SIG-M5 treated with dmso at 0.1 percent for 504 hours (cell line): ENCODE measurements around the gene DENND6B.

Source experiments
- DNase-seq: peaks from one replicate; lab custom pipeline; 2025; ENCODE audit not compliant: unreplicated experiment; lab: John Stamatoyannopoulos, UW

The DENND6B gene

DNA sequence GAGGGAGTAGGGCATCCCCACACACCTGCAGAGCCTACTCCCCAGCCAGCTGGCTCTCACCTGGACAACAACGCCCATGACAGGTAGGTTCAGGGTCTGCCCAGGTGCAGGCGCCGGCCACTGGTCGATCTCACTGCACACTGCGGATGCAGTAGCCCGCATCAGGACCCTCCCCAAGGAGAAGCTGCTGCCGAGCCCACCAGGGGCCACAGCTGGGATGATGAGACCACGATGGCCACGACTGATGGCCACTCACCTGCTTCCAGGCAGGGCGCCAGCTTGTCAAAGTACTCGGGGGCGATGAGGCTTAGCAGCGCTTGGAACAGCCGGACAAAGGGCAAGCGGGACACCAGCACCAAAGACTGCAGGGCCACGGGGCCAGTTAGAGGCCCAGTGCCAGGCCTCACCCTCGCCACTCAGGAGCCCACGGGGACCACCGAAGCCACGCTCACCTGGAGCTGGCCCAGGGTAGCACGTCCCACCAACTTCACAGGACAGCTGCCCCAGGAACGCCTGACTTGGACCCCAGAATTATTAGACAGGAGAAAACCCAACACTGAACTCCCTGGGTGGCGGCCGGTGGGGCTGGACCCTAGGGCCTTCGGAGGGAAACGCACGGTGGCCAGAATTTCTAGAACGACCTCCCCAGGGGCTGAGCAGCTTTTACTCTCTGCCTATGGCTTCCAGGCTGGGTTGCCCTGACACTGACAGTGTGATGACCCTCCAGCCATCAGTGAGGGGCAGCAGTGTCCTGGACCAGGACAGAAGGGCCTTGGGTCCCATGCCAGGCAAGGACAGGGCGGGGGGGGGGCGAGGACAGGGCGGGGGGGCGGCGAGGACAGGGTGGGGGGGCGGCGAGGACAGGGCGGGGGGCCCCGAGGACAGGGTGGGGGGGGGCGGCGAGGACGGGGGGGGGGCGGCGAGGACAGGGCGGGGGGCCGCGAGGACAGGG is 10.4 kb downstream of the DENND6B start:
- no peak for DNase-seq

DNA sequence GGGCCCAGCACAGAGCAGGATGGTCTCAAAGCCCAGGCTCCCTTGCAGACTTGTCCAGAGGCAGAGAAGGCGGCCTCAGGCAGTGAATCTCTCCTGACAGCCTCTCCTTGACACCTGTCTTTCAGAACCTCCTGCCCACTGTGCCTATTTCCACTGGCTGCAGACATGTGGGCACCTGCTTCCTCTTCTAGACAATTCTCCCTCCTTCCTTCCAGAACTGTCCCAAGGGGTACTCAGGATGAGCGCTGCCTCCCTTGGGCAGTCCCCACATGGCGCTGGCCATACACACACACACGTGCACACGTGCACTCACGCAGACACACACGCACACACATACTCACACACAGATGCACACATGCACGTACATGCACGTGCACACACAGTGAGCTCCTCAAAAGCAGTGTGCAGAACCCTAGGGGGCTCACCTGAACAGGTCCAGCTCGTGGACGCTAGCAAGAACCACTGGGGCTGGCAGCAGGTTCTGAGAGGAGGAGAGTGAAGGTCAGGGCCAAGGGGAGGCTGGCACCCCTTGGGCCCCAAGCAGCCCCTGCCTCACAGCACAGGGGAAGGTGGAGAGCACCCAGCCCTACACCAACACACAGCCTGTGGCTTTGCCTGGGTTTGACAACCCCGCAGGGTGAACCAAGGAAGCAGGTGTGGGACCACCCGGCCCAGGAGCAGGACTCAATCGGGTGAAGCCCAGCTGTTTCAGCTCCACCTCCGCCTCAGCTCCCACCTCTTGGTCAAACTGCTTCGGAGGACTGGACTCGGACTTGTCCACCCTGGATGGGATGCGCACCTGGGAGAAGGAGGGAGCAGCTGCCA is 11.3 kb downstream of the DENND6B start:
- no peak for DNase-seq

DNA sequence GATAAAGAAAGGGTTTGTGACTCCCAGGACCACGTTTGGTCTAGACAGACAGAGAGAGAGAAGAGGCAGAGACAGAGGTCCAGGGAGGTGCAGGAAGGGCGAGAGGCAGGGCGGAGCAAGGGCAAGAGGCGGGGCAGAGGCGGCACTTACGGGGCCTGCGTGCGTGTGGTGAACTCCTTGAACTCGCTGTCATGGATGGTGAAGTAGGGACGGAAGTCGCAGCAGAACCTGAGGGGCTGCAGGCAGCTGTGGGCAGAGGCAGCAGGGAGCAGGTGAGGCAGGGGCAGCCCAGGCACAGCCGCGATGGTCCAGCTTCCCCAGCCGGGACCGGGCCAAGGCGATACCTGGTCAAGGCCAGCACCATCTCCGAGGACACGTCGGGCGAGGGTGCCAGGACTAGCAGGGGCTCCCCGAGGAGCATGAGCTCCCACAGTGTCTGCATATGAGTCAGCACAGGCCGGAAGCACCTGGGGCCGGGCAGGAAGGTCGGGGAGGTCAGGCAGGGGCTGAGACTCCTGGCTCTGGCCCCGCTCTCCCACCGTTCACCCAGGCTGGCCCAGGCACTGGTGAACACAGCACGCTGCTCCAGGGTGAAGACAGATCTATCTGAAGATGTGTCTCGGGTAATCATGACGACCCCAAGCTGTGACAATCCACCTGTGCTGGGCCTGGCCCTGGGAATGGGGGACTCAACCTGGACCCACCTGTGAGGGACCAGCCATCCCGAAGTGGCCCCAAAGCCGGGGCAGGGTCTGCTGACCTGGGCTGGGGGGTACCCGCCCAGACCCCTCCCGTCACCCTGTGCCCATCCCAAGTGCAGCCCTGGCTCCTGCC is 12.1 kb downstream of the DENND6B start:
- peak; percentile 70 for DNase-seq

DNA sequence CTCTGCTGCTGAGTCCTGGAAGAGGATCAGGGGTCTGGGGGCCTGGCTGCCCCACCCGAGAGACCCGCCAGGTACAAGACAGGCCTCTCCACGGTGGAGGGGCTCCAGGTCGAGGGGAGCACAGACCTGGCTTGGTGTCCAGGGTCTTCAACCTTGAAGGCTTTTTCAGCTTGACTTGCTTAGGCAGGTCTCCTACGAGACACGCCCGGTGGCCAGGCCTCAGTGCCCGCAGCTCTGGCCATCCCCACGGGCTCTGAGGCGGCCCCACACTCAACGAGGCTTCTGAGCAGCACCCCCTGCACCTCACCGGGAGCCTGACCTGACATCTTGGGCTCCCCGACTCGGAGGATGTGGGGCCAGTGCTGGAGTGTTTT is 12.7 kb downstream of the DENND6B start:
- DNase-seq, result no peak

DNA sequence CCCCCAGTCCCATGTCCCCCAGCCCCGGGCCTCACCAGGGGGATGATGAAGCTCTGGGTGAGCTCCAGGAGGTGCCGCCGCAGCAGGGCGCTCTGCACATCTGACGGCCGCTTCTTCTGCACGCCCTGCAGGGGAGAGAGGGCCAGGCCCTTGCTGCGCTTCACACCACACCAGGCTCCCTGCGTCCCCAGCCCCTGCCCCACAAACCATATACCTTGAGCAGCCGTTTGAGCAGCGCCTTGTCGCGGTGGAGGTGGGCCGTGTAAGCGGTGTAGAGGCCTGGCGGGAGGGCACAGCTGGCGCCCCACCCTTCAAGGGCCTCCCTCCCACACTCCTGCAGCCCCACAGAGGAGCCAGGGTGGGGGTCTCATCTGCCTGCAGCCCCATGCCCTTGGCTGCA is 13.2 kb downstream of the DENND6B start:
- DNase-seq, result no peak

DNA sequence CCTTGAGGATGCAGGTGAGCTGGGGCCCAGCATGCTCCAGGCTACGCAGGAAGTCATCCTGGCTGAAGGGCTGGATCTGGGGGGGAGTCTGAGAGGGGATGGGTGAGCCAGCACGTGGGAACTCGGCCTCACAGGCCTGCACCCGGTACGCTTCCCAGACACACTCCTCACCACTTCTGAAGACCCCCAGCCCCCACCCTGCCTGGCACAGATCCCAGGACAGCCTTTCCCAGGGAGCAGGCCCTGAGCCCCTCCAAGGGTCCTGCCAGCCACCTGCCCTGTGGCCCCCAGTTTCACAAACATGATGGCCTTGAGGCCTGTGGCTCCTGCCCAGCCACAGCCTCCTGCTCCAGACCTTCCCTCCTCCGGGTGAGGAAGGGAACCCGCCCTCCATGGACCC is 13.8 kb downstream of the DENND6B start:
- no peak for DNase-seq

DNA sequence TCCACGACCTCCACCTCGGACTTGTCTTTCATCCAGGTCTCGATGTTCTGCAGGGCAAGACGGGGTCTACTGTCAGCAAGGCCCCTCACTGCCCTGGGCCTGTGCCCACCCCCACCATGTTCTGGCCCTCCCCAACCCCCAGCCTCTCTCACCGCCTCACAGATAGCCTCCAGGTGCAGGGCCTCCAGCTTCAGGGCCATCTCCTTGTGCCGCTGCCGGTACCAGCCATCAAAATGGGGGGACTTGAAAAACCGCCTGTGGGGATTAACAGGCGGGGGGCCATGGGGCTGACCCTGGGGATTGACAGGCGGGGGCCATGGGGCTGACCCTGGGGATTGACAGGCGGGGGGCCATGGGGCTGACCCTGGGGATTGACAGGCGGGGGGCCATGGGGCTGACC is 14.4 kb downstream of the DENND6B start:
- DNase-seq, result no peak

DNA sequence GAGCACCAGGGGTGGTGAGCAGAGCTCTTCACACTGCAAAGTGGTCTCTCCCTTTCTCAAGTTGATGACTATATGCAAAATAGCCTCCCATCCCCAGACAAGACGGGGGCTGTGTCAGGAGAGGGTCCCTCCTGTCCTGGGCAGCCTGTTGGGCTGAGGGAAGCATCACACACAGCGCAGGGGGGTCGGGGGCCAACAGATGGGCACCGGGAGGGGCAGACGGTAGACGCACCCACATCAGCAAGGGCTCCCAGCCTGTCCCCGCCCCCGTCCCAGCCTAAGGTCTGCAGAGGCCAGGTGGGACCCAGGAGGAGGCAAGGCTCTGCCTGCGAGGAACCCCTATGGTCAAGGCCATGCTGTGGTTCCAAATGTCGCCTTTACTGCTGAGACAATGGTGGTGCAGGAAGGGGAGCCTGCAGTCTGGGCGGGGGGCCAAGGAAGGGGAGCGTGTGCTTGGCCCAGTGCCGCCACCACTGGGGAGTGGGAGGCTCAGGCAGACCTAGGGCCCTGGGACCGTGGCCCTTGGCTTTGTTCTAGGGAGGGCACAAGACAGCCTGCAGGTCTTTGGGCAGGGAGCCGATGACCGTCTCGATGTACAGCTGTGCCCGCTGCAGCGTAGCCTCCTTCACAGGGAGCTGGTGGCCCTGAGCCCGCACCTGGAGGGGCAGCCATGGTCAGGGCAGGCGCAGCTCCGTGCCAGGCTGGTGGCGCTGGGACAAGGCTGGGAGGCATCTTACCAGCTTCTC is 15.0 kb downstream of the DENND6B start:
- DNase-seq, result no peak

DNA sequence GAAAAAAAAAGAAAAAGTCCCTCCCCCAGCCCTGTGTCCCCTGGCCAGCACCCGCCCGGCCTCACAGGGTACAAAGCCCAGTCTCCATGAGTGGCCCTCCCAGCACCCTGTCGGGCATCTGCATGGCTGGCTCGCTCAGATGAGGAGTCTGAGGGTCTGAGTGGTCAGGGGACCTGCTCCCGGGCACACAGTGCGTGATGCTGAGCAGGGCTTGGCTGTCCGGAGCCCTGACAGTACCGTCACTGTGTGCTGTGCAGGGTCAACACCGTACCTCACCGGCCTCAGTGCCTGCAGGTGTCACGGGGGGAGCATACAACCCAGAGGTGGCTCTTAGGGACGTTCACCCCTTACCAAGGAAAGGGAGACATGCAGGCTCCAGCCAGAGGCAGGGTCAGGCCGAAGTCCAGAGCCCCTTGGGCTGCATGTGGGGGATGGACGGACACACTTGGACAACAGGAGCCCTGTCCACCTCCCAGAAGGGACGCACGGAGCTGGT is 15.8 kb downstream of the DENND6B start:
- no peak for DNase-seq

DNA sequence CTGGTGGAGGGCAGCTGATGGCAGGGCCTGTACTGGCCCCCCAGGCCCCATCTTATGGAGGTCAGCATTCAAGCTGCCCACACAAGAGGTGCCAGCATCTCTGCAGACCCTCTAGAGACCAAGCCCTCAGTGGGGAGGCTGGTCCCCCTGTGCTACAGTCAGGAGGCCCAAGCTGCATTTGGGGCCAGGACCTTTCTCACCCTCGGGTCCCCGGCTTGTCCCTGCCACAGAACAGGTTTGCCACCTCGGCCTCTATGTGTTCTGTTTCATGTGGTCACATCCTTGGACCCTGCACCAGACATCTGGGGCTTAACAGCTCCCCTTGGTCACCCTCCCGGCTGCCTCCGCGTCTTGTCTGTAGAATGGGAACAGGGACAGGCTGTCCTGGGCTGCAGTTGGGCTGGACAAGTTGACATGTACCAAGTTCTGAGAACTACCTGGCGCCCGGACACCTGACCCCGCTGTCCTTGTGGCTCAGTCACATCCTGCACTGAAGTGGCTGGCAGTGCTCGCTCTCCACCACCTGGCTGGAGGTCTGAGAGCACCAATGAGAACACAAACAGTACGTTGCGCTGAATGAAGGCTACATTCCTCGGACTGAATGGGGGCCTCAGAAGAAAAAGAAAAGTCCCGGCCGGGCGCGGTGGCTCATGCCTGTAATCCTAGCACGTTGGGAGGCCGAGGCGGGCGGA is 16.6 kb downstream of the DENND6B start:
- DNase-seq, result no peak

DNA sequence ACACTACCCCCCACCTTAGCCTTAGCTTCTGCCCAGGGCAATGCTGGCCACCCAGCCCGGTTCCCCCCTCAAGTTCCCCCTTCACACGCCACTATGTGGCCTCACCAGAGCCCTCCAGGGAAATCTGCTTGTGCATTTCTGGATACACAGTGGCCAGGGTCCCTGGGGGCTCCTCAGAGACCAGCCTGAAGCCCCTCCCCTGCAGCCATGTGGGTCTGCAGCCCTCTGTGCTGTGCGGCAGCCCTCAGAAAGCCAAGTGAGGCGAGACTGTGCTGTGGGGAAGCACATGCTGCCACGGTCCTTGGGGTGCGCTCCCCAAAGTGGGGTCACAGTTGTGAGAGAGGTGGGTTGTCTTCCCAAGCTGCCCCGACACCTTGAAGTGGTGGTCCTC is 17.2 kb downstream of the DENND6B start:
- no peak for DNase-seq

DNA sequence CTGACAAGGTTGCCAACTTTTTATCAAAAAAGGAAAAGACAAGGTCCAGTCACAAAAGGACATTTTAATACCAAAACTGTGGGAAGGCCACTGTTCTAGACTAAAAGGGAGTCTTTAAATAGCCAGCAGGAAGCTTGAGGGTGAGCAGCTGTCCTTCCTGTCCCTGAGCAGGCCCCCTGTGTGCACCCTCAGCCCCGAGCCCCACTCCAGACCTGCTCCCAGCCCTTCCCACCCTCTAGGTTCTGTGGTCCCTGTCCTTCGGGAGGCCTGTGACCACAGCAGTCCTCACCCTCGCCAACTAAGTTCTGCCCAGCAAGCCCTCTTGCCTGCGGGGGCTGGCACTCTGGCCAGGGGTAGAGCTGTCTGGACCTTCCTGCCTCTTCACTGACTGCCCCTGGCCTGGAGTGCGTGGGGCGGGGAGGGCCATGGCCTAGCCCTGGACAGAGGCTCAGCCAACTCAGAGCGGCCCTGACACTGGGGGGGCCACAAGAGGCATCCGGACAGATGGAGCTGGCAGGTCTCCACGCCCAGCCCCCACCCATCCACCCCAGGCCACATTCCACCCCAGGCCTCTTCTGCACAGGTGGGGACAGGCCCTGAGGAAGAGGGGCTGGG is 17.7 kb downstream of the DENND6B start:
- DNase-seq, result peak; percentile 60

DNA sequence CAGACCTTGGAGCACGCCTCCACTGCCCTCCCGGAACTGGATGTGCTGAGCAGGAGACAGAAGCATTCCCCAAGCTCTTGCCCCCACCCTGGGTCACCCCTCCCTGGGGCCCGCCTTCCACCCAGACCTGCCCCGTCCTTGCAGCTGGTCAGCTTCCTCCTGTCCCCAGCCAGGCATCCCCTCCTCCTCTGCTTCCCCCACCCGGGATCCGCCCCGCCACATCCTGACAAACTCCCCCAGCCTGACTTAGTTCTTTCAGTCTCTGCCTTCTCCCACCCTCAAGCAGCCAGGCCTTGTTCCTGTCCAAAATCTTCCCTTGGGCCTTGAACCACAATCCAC is 18.2 kb downstream of the DENND6B start:
- DNase-seq, result peak; percentile 83

DNA sequence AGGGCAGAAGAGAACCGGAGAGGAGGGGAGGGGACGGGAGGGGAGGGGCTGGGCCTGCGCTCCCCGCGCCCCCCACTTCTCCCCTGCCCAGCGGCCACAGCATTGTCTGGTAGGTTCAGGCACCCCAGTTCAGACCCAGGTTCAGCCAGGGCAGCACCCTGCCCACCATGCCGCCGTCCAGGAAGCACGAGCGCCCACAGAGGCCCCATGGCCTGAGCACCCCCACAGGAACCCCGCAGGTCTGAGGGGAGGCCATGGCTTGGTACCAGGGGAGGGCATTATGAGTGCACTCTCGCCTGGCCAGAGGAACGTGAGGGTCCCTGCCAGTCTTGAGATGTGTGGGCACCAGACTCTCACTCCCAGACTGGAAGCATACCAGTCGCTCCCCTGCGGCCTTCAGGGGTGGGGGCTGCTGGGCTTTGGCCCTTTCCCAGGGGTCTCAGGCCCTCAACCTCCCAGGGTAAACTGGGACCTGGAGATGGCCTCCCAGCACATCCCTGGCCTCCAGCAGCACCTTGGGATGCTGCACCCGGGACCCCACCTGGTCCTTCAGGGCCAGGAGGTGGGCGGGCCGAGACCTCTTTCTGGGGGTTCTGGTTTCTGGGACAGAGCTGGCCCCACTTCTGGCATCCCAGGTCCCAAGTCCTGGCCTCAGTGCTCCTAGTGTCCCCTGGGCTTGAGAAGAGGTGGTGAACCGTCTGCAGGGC is 18.8 kb downstream of the DENND6B start:
- DNase-seq, result peak; percentile 10

DNA sequence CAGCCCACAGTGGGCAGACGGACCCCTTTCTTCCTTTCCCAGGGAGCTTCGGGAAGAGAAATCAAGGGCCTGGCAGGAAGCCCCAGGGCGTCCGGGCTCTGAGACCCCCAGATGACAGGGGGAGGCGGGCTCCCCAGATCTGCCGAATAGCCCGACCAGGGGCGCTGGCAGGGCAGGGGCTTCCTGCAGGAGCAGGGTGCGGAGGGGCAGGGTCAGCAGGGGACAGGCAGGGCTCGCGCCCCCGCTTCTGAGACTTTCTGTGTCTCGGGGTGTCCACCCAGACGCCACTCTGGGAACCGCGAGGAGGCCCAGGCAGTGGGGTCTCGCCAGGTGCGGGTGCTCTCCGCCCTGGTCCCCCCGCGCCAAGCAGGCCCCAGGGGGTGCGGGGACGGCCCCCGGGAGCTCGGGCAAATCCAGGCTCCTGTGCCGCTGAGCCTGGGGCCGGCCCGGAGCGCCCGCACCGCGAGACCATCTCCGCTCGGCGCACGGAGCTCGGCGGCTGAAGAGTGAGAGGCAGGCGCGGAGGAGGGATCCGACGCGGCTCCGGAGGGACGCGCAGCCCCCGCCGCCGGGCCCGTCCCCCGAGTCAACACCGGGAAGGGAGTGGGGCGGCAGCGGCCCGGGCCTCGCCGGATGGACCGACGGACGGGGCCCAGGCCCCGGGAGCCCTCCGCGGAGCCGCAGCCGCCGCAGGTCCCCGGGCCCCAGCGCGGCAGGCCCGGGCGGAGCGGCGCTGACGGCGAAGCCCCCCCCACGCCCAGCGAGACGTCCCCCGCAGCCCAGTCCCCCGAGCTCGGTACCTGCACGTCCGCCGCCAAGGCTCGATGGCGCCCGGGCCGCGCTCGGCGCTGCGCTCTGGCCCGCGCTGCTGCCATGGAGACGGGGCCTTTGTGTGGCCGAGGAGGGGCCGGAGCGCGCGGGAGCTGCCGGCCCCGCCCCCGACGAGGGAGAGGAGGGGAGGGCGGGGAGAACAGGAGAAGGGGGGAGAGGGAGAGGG is 19.8 kb downstream of the DENND6B start, which contains the start of gene PLXNB2:
PLXNB2 (minus strand) TSS at position 894 of the 997 bp plus-strand sequence. CDS start 17,062 bp downstream, outside the sequence.
- DNase-seq, result peak; percentile 76

DNA sequence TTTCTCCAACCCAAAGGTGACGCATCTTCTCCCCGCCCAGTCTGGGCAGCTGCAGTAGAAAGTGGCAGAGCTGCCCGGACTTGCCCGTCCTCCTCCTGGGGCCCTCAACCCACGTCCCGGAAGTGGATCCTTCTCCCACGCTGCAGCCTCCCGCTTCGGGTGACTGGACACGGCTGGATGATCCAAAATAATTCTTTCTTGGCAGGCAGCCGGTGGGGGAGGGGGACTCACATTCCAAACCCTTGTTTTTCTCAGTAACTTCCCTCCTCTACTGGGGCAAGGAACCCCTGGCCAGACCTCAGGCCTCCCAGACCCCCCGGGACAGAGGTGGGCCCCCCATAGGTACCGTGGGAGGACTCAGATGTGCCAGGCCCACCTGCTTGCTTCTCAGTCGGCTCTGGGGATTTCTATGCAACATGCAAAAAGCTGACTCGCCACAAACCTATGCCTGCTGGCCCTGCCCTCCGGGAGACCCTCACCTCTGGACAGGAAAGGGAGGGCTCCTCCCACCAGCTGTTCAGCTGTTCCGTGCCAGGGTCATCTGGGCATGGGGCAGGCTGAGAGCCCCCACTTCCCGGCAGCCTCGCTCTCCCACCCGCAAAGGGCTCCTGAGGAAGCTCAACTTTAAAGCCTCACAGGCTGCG is 20.8 kb downstream of the DENND6B start:
- DNase-seq, result peak; percentile 82

DNA sequence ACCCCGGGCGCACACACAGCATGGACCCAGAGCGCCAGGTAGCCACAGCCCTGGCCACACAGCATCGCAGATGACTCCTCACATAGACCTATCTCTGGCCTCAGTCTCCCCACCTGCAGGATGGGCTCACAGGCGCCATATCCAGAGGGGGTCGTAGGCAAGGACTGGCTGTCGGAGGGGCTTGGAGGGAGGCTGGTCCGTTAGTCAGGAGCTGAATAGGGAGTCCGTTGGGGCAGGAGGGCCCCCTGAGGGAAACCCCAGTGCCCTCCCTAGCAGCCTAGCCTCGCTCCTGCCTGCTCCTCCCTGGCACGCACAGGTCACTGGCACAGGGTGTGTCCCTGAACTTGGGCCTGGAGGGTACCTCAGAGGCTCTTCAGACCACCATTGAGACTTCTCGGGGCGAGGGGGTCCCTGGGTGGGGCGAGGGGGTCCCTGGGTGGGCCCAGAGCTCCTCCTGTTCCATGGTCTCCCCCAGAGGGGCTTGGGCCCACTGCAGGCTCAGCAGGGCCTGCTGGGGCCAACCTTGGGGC is 21.4 kb downstream of the DENND6B start:
- DNase-seq, result no peak
